Measurements from ENCODE around the gene DDX20. TPM values are rescaled to one million over a fixed set of nuclear protein-coding genes. Genes with fewer than 3 reads are reported as not detected.

Gene DDX20
- polyA plus RNA-seq, 1 donor from 2014 or later: 26.5 TPM

DNA sequence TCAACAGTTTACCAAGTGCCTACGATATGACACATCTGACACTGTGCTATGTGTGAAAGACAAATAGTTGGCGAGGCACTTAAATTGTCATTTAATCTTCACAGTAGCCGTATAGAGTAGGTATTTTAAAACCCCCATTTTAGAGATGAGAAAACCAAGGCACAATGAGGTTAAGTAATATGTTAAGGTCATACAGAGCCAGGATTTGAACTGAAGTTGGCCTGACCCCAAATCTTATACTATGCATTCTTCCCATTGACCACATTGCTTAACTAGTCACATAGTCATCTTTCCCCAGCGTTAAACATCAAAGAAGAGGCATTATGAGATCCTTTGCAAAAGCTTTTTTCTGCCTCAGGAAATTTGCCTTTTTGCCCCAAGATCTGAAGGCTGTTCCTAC is 20.4 kb upstream of the DDX20 start:
- peaks cover 3% of the 10 kb centered on the region for H3K27me3 ChIP-seq (ENCODE audit: insufficient read depth, low read depth, low read length)
- TF ChIP-seq, protein P1, sequence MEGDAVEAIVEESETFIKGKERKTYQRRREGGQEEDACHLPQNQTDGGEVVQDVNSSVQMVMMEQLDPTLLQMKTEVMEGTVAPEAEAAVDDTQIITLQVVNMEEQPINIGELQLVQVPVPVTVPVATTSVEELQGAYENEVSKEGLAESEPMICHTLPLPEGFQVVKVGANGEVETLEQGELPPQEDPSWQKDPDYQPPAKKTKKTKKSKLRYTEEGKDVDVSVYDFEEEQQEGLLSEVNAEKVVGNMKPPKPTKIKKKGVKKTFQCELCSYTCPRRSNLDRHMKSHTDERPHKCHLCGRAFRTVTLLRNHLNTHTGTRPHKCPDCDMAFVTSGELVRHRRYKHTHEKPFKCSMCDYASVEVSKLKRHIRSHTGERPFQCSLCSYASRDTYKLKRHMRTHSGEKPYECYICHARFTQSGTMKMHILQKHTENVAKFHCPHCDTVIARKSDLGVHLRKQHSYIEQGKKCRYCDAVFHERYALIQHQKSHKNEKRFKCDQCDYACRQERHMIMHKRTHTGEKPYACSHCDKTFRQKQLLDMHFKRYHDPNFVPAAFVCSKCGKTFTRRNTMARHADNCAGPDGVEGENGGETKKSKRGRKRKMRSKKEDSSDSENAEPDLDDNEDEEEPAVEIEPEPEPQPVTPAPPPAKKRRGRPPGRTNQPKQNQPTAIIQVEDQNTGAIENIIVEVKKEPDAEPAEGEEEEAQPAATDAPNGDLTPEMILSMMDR (IDR thresholded peaks at IDR 0.05; ENCODE audit: poor library complexity, severe bottlenecking): no peak
- no peak for TF ChIP-seq REST (IDR thresholded peaks at IDR 0.05; ENCODE audit: borderline replicate concordance)
- TF ChIP-seq RAD21 (conservative IDR thresholded peaks at IDR 0.05): no peak
- TF ChIP-seq SMC3 (conservative IDR thresholded peaks at IDR 0.05; ENCODE audit: poor library complexity): no peak
- TF ChIP-seq EP300 (conservative IDR thresholded peaks at IDR 0.05; ENCODE audit: poor library complexity, severe bottlenecking): no peak
- TF ChIP-seq EZH2 (IDR thresholded peaks at IDR 0.05; ENCODE audit: borderline replicate concordance, insufficient read depth, low read length, poor library complexity, severe bottlenecking): no peak
- TF ChIP-seq TAF1 (IDR thresholded peaks at IDR 0.05; ENCODE audit: low read depth): no peak
- no peak for TF ChIP-seq MXI1 (conservative IDR thresholded peaks at IDR 0.05; ENCODE audit: poor library complexity, severe bottlenecking)
- TF ChIP-seq POLR2AphosphoS5 (IDR thresholded peaks at IDR 0.05): no peak
- H3F3A ChIP-seq (ENCODE audit: insufficient read depth, low read length, poor library complexity, severe bottlenecking): no peaks in the 10 kb centered on the region
- no peaks in the 10 kb centered on the region for H3K9me3 ChIP-seq (ENCODE audit: low read length)
- H3K36me3 ChIP-seq (ENCODE audit: insufficient read depth, low read length): no peaks in the 10 kb centered on the region
- no peak overlapping the region for H3K4me2 ChIP-seq (ENCODE audit: low read length)
- H3K9me2 ChIP-seq (ENCODE audit: insufficient read depth, low read length): no peaks in the 10 kb centered on the region
- no peak overlapping the region for H3K27ac ChIP-seq (ENCODE audit: low read length)
- H2AFZ ChIP-seq (ENCODE audit: low read depth, low read length): no peak overlapping the region
- no peak overlapping the region for H3K9ac ChIP-seq (ENCODE audit: low read length)
- H3K4me3 ChIP-seq (ENCODE audit: low read length): no peak overlapping the region
- H4K20me1 ChIP-seq (ENCODE audit: insufficient read depth): no peaks in the 10 kb centered on the region
- no peaks in the 10 kb centered on the region for H3K79me2 ChIP-seq (replicated peaks; ENCODE audit: insufficient read depth, low read length)

DNA sequence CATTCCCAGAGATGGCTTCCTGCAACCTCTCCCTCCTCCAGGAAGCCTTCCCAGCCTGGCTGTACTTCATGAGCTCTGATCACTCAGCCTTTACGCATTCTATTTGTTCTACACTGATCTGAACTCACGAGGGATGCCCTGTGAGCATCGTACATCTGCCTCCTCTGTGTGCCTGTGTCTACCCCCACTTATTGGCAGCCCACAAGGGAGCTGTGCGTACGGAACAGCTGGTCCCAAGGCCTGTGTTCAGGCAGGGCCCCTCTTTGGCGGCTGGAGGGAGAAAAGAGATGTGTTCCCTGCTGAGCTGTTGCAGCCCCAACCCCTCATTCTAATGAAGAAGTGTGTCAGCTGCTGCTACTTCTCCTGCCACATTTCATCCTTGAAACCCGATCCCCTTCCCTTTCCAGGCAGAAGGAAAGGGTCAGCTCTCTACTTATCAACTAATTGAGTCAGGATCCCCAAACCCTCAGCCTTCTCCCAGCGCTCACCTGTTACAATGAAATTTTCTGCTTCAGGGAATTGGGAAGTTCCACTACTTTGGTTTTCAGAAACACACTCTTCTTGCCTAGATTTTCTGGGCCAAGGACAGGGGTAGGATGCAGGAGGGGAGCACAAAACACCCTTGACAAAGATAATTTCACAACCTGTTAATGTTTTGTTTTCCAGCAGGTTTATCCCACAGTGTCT is 19.7 kb upstream of the DDX20 start:
- Histone ChIP-seq H3K9ac (ENCODE audit: low read length) (no peak overlapping the region), H3K9me3 (ENCODE audit: low read length) (no peaks in the 10 kb centered on the region), H3K4me2 (ENCODE audit: low read length) (no peak overlapping the region), H3F3A (ENCODE audit: insufficient read depth, low read length, poor library complexity, severe bottlenecking) (no peaks in the 10 kb centered on the region), H2AFZ (ENCODE audit: low read depth, low read length) (no peak overlapping the region), H3K36me3 (ENCODE audit: insufficient read depth, low read length) (no peaks in the 10 kb centered on the region), H3K4me3 (ENCODE audit: low read length) (no peak overlapping the region), H3K27ac (ENCODE audit: low read length) (no peak overlapping the region), H3K79me2 (replicated peaks; ENCODE audit: insufficient read depth, low read length) (no peaks in the 10 kb centered on the region), H3K27me3 (ENCODE audit: insufficient read depth, low read depth, low read length) (peaks cover 3% of the 10 kb centered on the region), H4K20me1 (ENCODE audit: insufficient read depth) (no peaks in the 10 kb centered on the region), H3K9me2 (ENCODE audit: insufficient read depth, low read length) (no peaks in the 10 kb centered on the region)
- TF ChIP-seq POLR2AphosphoS5 (IDR thresholded peaks at IDR 0.05): no peak
- no peak for TF ChIP-seq TAF1 (IDR thresholded peaks at IDR 0.05; ENCODE audit: low read depth)
- TF ChIP-seq EP300 (conservative IDR thresholded peaks at IDR 0.05; ENCODE audit: poor library complexity, severe bottlenecking): no peak
- no peak for TF ChIP-seq MXI1 (conservative IDR thresholded peaks at IDR 0.05; ENCODE audit: poor library complexity, severe bottlenecking)
- no peak for TF ChIP-seq SMC3 (conservative IDR thresholded peaks at IDR 0.05; ENCODE audit: poor library complexity)
- TF ChIP-seq REST (IDR thresholded peaks at IDR 0.05; ENCODE audit: borderline replicate concordance): no peak
- no peak for TF ChIP-seq EZH2 (IDR thresholded peaks at IDR 0.05; ENCODE audit: borderline replicate concordance, insufficient read depth, low read length, poor library complexity, severe bottlenecking)
- TF ChIP-seq RAD21 (conservative IDR thresholded peaks at IDR 0.05): no peak
- TF ChIP-seq, protein P1 (IDR thresholded peaks at IDR 0.05; ENCODE audit: poor library complexity, severe bottlenecking): no peak

Data from neural cell (in vitro differentiated cells).